ENCODE data around the gene C1orf105. TPM values are rescaled to one million over a fixed set of nuclear protein-coding genes. Genes with fewer than 3 reads are reported as not detected.

The C1orf105 gene
- total RNA-seq, 1 donor from 2014 or later: not detected

- ATAC-seq: peak; percentile 31
- Histone ChIP-seq H3K27me3 (no peaks in the 10 kb centered on the region), H3K36me3 (no peaks in the 10 kb centered on the region), H3K4me3 (no peak overlapping the region), H3K27ac (no peak overlapping the region), H3K9me3 (no peaks in the 10 kb centered on the region), H3K4me1 (no peaks in the 10 kb centered on the region)
- no peak for TF ChIP-seq CTCF (IDR thresholded peaks at IDR 0.05)
- no peak for DNase-seq
- intact Hi-C loops (cut with DNase I): no loop called here
These were observed 29.6 kb upstream of the C1orf105 start for GRCh38 chr1:172390683-172391551.

DNA sequence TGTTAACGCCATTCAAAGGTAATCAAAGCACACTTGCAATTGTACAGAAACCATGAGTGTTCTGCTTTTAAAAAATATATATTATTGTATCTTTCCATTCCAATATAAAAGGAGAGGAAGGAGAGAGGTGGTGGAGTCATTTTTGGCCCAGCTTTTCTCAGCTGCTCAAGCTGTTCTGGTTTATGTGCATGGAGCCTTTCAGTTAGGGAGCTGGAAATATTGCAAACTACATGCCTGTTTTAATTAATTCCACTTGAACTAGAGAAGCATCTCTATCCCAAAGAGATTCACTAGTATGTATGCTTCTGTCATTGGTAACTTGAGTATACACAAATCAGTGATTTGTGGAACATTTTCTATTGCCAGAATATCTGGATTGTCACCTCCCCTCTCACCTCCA, 28.5 kb upstream of the C1orf105 start:
- DNase-seq (no peak), ATAC-seq (no peak)
- no peaks in the 10 kb centered on the region for H3K27me3 ChIP-seq
- H3K36me3 ChIP-seq: no peaks in the 10 kb centered on the region
- no peak for TF ChIP-seq CTCF (IDR thresholded peaks at IDR 0.05)
- H3K27ac ChIP-seq: no peak overlapping the region
- no peaks in the 10 kb centered on the region for H3K9me3 ChIP-seq
- intact Hi-C loops (cut with DNase I): no loop called here
- no peaks in the 10 kb centered on the region for H3K4me1 ChIP-seq
- H3K4me3 ChIP-seq: no peak overlapping the region

GRCh38 chr1:172393354-172393753, 27.1 kb upstream of the C1orf105 start:
- no peaks in the 10 kb centered on the region for H3K36me3 ChIP-seq
- DNase-seq (no peak), ATAC-seq (peak; percentile 59)
- TF ChIP-seq CTCF (IDR thresholded peaks at IDR 0.05): no peak
- H3K27ac ChIP-seq: no peak overlapping the region
- H3K27me3 ChIP-seq: no peaks in the 10 kb centered on the region
- no peak overlapping the region for H3K4me3 ChIP-seq
- intact Hi-C loops (cut with DNase I): no loop called here
- H3K9me3 ChIP-seq: no peaks in the 10 kb centered on the region
- no peaks in the 10 kb centered on the region for H3K4me1 ChIP-seq

DNA sequence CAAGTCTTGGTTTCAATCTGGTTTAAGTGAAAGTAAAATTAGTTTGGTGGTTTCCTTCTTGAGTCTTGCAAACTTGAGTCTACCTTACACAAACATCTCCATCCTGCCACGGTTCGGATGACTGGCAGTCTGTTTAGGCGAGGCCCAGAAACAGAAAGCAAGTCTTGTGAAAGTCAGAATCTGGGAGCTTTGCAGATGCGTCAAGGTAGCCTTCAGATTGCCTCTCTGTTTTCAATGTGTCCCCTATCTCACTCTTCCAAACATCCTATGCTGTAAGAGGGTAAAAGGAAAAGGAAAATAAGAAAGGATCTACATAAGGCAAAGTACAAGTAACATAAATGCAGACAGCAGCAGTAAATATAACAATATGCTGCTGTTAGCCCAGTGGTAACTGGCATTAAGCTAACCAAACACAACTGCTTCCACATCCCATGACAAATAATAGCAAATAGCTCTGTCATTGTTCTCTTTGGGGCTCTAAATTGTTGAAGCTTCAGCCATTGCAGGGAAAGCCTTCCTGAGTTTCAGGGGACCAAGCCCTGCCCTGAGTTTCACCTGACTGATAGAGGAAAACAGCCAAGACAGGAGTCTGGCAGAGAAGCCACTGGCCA, 26.2 kb upstream of the C1orf105 start:
- DNase-seq: no peak
- H3K9me3 ChIP-seq: no peaks in the 10 kb centered on the region
- intact Hi-C loops (cut with DNase I): no loop called here
- H3K4me1 ChIP-seq: peaks cover 4% of the 10 kb centered on the region
- H3K4me3 ChIP-seq: no peak overlapping the region
- peak; percentile 81 for ATAC-seq
- no peaks in the 10 kb centered on the region for H3K36me3 ChIP-seq
- H3K27me3 ChIP-seq: no peaks in the 10 kb centered on the region
- peak overlapping the region; percentile 39 for H3K27ac ChIP-seq
- no peak for TF ChIP-seq CTCF (IDR thresholded peaks at IDR 0.05)

DNA sequence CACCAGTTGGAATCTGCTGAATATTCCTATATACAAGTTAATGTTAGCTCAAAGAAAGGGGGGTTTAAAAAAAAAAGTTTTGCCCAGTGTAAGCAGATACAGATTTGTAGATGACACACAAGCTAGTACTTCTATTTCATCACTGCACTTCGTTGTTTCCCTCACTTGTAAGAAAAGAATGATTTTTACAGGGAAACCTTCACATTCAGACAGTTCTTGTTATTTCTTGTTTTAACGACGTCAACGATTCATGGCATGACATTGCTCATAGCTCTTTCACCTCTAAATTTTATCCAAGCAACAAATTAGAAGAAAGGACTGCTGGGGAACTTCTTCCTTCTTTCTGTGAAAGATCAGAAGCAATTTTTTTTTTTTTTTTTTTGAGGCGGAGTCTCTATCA, 25.7 kb upstream of the C1orf105 start:
- intact Hi-C loops (cut with DNase I): no loop called here
- peaks cover 7% of the 10 kb centered on the region for H3K4me1 ChIP-seq

More for the DNA sequence above, 25.7 kb upstream of the C1orf105 start:
- no peak for DNase-seq
- H3K4me3 ChIP-seq: no peak overlapping the region
- peak overlapping the region; percentile 39 for H3K27ac ChIP-seq
- no peaks in the 10 kb centered on the region for H3K27me3 ChIP-seq
- TF ChIP-seq CTCF (IDR thresholded peaks at IDR 0.05): no peak
- no peaks in the 10 kb centered on the region for H3K36me3 ChIP-seq
- no peaks in the 10 kb centered on the region for H3K9me3 ChIP-seq
- no peak for ATAC-seq
